ENCODE results near the gene FAM13A. TPM values are rescaled to one million over a fixed set of nuclear protein-coding genes. Genes with fewer than 3 reads are reported as not detected.

Gene FAM13A
- polyA plus RNA-seq, 1 donor from 2014 or later: 4.0 TPM

GRCh38 chr4:88809576-88810219, 247.3 kb downstream of the FAM13A start:
- H3K9ac ChIP-seq (ENCODE audit: low read length): no peak overlapping the region
- no peaks in the 10 kb centered on the region for H3K79me2 ChIP-seq (replicated peaks; ENCODE audit: insufficient read depth, low read length)
- H3K4me2 ChIP-seq (ENCODE audit: low read length): no peak overlapping the region
- H4K20me1 ChIP-seq (ENCODE audit: insufficient read depth): no peaks in the 10 kb centered on the region
- H3K36me3 ChIP-seq (ENCODE audit: insufficient read depth, low read length): no peaks in the 10 kb centered on the region
- TF ChIP-seq SMC3 (conservative IDR thresholded peaks at IDR 0.05; ENCODE audit: poor library complexity): no peak
- no peak for TF ChIP-seq CTCF (IDR thresholded peaks at IDR 0.05; ENCODE audit: poor library complexity, severe bottlenecking)
- no peak overlapping the region for H3K4me3 ChIP-seq (ENCODE audit: low read length)
- no peaks in the 10 kb centered on the region for H3K9me2 ChIP-seq (ENCODE audit: insufficient read depth, low read length)
- no peak overlapping the region for H3K27ac ChIP-seq (ENCODE audit: low read length)
- H3F3A ChIP-seq (ENCODE audit: insufficient read depth, low read length, poor library complexity, severe bottlenecking): no peaks in the 10 kb centered on the region
- H3K9me3 ChIP-seq (ENCODE audit: low read length): no peaks in the 10 kb centered on the region
- H3K27me3 ChIP-seq (ENCODE audit: insufficient read depth, low read depth, low read length): no peaks in the 10 kb centered on the region
- H2AFZ ChIP-seq (ENCODE audit: low read depth, low read length): no peak overlapping the region

DNA sequence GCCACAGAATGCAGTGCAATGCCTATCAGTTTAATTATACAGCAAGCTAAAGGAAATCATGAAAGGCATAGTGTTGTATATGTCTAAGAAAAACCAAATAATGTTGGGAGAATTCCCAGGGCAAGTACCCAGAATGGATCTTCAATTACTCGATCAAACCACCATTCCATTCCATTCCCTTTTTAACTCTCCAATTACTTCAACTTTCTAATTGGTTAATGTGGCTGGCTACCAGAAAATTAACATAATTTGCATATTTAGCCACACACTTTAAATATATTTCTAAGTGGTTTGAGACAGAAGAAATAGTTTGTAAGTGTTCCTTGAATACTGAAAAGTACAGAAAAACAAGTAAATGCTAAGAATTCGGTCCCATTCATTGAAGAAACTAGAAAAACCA, 247.9 kb downstream of the FAM13A start:
- TF ChIP-seq, protein P1, sequence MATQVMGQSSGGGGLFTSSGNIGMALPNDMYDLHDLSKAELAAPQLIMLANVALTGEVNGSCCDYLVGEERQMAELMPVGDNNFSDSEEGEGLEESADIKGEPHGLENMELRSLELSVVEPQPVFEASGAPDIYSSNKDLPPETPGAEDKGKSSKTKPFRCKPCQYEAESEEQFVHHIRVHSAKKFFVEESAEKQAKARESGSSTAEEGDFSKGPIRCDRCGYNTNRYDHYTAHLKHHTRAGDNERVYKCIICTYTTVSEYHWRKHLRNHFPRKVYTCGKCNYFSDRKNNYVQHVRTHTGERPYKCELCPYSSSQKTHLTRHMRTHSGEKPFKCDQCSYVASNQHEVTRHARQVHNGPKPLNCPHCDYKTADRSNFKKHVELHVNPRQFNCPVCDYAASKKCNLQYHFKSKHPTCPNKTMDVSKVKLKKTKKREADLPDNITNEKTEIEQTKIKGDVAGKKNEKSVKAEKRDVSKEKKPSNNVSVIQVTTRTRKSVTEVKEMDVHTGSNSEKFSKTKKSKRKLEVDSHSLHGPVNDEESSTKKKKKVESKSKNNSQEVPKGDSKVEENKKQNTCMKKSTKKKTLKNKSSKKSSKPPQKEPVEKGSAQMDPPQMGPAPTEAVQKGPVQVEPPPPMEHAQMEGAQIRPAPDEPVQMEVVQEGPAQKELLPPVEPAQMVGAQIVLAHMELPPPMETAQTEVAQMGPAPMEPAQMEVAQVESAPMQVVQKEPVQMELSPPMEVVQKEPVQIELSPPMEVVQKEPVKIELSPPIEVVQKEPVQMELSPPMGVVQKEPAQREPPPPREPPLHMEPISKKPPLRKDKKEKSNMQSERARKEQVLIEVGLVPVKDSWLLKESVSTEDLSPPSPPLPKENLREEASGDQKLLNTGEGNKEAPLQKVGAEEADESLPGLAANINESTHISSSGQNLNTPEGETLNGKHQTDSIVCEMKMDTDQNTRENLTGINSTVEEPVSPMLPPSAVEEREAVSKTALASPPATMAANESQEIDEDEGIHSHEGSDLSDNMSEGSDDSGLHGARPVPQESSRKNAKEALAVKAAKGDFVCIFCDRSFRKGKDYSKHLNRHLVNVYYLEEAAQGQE (IDR thresholded peaks at IDR 0.05; ENCODE audit: borderline replicate concordance): no peak
- no peak for TF ChIP-seq EP300 (conservative IDR thresholded peaks at IDR 0.05; ENCODE audit: poor library complexity, severe bottlenecking)
- TF ChIP-seq TAF1 (IDR thresholded peaks at IDR 0.05; ENCODE audit: low read depth): no peak
- no peak for TF ChIP-seq SMC3 (conservative IDR thresholded peaks at IDR 0.05; ENCODE audit: poor library complexity)
- no peak for TF ChIP-seq CTCF (IDR thresholded peaks at IDR 0.05; ENCODE audit: poor library complexity, severe bottlenecking)
- TF ChIP-seq POLR2AphosphoS5 (IDR thresholded peaks at IDR 0.05): no peak
- no peak for TF ChIP-seq EZH2 (IDR thresholded peaks at IDR 0.05; ENCODE audit: borderline replicate concordance, insufficient read depth, low read length, poor library complexity, severe bottlenecking)
- no peak for TF ChIP-seq RAD21 (conservative IDR thresholded peaks at IDR 0.05)
- no peak for TF ChIP-seq MXI1 (conservative IDR thresholded peaks at IDR 0.05; ENCODE audit: poor library complexity, severe bottlenecking)
- H2AFZ ChIP-seq (ENCODE audit: low read depth, low read length): no peak overlapping the region
- no peak overlapping the region for H3K27ac ChIP-seq (ENCODE audit: low read length)

More for the DNA sequence above, 247.9 kb downstream of the FAM13A start:
- Histone ChIP-seq H3K79me2 (replicated peaks; ENCODE audit: insufficient read depth, low read length) (no peaks in the 10 kb centered on the region), H3K9me2 (ENCODE audit: insufficient read depth, low read length) (no peaks in the 10 kb centered on the region), H3K4me3 (ENCODE audit: low read length) (no peak overlapping the region), H3K4me2 (ENCODE audit: low read length) (no peak overlapping the region), H3K36me3 (ENCODE audit: insufficient read depth, low read length) (no peaks in the 10 kb centered on the region), H4K20me1 (ENCODE audit: insufficient read depth) (no peaks in the 10 kb centered on the region), H3K27me3 (ENCODE audit: insufficient read depth, low read depth, low read length) (no peaks in the 10 kb centered on the region), H3F3A (ENCODE audit: insufficient read depth, low read length, poor library complexity, severe bottlenecking) (no peaks in the 10 kb centered on the region), H3K9me3 (ENCODE audit: low read length) (no peaks in the 10 kb centered on the region), H3K9ac (ENCODE audit: low read length) (no peak overlapping the region)
